ENCODE measurements around the gene RLN3. TPM values are rescaled to one million over a fixed set of nuclear protein-coding genes. Genes with fewer than 3 reads are reported as not detected.
A peak's percentile ranks its signal among the peaks of the same experiment; 100 is the strongest.
"Not testable (repeated sequence)": the region's sequence is repeated elsewhere in the genome, so short reads cannot be mapped to it uniquely, and the experiment has no call there.

The RLN3 gene
- total RNA-seq, 1 experiment from 2014 or later: not detected

- no peaks in the 10 kb centered on the region for H3K27me3 ChIP-seq
- H3K36me3 ChIP-seq: peaks cover 2% of the 10 kb centered on the region; the same call in 1 of the 2 replicates
- H3K9me3 ChIP-seq (replicated peaks): peaks cover 9% of the 10 kb centered on the region
- no peak overlapping the region for H3K4me3 ChIP-seq
- peak in 1 of 2 experiments; percentile 37 for DNase-seq
- H3K4me1 ChIP-seq: no peaks in the 10 kb centered on the region
- no peak overlapping the region for H3K27ac ChIP-seq
Observed at GRCh38 chr19:14002571-14003250, 25.2 kb upstream of the RLN3 start.

GRCh38 chr19:14003251-14004055, 24.5 kb upstream of the RLN3 start:
- Histone ChIP-seq H3K27ac (no peak overlapping the region), H3K36me3 (peaks cover 2% of the 10 kb centered on the region; the same call in 1 of the 2 replicates), H3K4me1 (no peaks in the 10 kb centered on the region), H3K27me3 (no peaks in the 10 kb centered on the region), H3K9me3 (replicated peaks) (peaks cover 9% of the 10 kb centered on the region), H3K4me3 (no peak overlapping the region)
- no peak for DNase-seq

- no peaks in the 10 kb centered on the region for H3K4me1 ChIP-seq
- no peaks in the 10 kb centered on the region for H3K27me3 ChIP-seq
- no peaks in the 10 kb centered on the region for H3K9me3 ChIP-seq (replicated peaks)
- no peak for DNase-seq
- H3K27ac ChIP-seq: no peak overlapping the region
- H3K36me3 ChIP-seq: peaks cover under 1% of the 10 kb centered on the region; the same call in 1 of the 2 replicates
- no peak overlapping the region for H3K4me3 ChIP-seq
Observed at GRCh38 chr19:14004619-14005348, 23.2 kb upstream of the RLN3 start.

DNA sequence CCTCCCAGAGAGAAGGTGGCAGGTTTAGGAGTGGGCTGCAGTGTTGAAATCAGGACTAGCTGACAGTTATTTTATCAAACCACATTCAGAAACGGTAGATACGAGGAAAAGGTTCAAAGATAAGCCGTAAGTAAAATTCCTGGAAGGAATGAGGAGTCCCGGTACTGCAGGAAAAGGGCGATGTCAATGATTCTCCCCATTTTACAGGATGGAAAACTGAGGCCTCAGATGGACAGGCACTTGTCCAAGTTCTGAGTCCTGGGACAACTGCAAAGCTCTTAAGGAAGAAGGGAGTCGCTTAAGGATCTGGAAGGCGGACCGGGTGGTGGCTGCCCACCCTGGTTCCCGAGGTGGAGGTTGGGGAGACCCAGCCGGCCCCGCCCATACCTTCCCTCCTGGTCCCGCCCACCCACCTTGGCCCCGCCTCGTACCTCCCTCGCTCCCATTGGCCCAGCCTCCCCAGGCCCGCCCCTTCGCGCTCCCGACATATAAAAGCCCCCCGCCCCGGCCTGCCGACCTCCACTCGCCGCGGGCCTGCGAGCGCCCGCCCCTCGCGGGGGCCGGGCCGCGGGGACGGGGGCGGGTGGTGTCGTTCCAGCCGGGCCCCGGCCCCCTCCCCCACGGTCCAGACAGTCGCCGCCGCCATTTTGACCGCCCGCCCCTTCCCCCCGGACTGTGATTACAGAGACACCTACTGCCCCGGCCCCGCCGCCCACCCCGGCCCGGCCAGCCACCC, 22.4 kb upstream of the RLN3 start:
- Histone ChIP-seq H3K4me3 (peak overlapping the region; percentile 63), H3K27me3 (no peaks in the 10 kb centered on the region), H3K4me1 (no peaks in the 10 kb centered on the region), H3K27ac (peak overlapping the region; percentile 77), H3K9me3 (replicated peaks) (no peaks in the 10 kb centered on the region), H3K36me3 (no peaks in the 10 kb centered on the region)
- DNase-seq: peak; percentile 93

- no peaks in the 10 kb centered on the region for H3K36me3 ChIP-seq
- no peaks in the 10 kb centered on the region for H3K9me3 ChIP-seq (replicated peaks)
- peak within 1 kb of the TSS; percentile 63 for H3K4me3 ChIP-seq
- no peaks in the 10 kb centered on the region for H3K27me3 ChIP-seq
- H3K27ac ChIP-seq: peak within 1 kb of the TSS; percentile 77
- H3K4me1 ChIP-seq: no peaks in the 10 kb centered on the region
- DNase-seq: peak; percentile 100
Observed at GRCh38 chr19:14006085-14006765, 21.7 kb upstream of the RLN3 start, which contains the start of gene RFX1. Gene RFX1, minus strand, starts transcription at chr19:14006320. Its CDS starts 12,477 bp downstream, at chr19:13993843.

GRCh38 chr19:14006766-14007562, 21.0 kb upstream of the RLN3 start:
- peak in 1 of 2 experiments; percentile 94 for DNase-seq
- no peaks in the 10 kb centered on the region for H3K36me3 ChIP-seq
- H3K4me1 ChIP-seq: no peaks in the 10 kb centered on the region
- peak overlapping the region; percentile 77 for H3K27ac ChIP-seq
- H3K9me3 ChIP-seq (replicated peaks): no peaks in the 10 kb centered on the region
- peak overlapping the region; percentile 63 for H3K4me3 ChIP-seq
- no peaks in the 10 kb centered on the region for H3K27me3 ChIP-seq

- H3K27ac ChIP-seq: no peak overlapping the region
- H3K4me1 ChIP-seq: no peaks in the 10 kb centered on the region
- DNase-seq: no peak
Observed at GRCh38 chr19:14012378-14012915, 15.5 kb upstream of the RLN3 start.

DNA sequence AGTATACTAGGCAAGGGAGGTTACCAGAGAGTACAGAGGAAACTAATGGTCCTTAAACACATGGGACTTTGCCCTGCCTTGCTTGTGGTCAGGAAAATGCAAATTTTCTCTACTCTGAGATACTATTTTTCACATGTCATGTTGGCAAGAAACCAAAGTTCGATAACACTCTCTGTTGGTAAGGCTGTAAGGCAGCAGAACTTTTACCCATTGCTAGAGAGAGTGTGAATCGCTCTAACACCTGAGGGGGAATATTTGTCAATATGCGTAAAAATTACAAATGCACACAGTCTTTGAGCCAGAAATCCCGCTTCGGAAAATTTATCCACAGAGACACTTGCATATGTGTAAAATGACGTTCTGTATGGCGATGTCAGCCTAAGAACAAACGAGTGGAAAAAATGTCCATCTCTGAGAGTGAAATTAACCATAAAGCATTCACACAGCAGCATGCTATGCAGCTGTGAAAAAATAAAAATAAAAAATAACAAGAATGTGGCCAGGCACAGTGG, 12.4 kb upstream of the RLN3 start:
- no peak overlapping the region for H3K27ac ChIP-seq
- no peaks in the 10 kb centered on the region for H3K36me3 ChIP-seq
- H3K9me3 ChIP-seq (replicated peaks): no peaks in the 10 kb centered on the region
- DNase-seq: no peak
- H3K4me1 ChIP-seq: no peaks in the 10 kb centered on the region
- no peaks in the 10 kb centered on the region for H3K27me3 ChIP-seq
- no peak overlapping the region for H3K4me3 ChIP-seq

More at GRCh38 chr19:14012378-14012915, 15.5 kb upstream of the RLN3 start:
- Histone ChIP-seq H3K27me3 (no peaks in the 10 kb centered on the region), H3K36me3 (no peaks in the 10 kb centered on the region), H3K4me3 (no peak overlapping the region), H3K9me3 (replicated peaks) (no peaks in the 10 kb centered on the region)

DNA sequence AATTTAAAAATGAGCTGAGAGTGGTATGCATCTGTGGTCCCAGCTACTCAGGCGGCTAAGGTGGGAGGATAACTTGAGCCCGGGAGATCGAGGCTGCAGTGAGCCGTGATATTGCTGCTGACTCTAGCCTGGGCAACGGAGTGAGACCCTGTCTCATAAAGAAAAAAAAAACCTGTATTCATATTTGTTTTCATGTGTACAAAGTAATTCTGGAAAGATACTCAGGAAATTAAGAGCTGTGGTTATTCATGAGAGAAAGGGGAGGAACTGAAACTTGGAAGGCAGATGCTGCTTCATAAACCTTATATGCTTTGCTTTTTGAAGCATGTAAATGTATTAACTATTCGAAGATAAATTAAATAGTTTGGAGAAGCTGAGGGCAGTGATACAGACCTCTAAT, 8.8 kb upstream of the RLN3 start:
- no peaks in the 10 kb centered on the region for H3K9me3 ChIP-seq (replicated peaks)
- no peaks in the 10 kb centered on the region; the same call in 1 of the 2 replicates for H3K4me1 ChIP-seq
- no peak overlapping the region for H3K4me3 ChIP-seq
- H3K36me3 ChIP-seq: no peaks in the 10 kb centered on the region
- DNase-seq: no peak
- no peaks in the 10 kb centered on the region for H3K27me3 ChIP-seq
- H3K27ac ChIP-seq: no peak overlapping the region

DNA sequence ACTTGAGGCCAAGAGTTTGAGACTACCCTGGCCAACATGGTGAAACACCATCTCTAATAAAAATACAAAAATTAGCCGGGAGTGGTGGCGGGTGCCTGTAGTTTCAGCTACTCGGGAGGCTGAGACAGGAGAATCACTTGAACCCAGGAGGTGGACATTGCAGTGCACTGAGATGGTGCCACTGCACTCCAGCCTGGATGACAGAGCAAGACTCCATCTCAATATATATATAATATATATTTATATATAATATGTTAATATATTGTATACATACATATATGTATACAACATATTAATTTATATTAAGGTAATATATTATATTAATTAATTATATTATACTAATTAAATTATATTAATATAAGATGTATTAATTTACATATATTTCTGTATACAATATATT, 8.2 kb upstream of the RLN3 start:
- DNase-seq; H3K9me3 ChIP-seq (replicated peaks); H3K36me3 ChIP-seq; H3K27ac ChIP-seq; H3K4me1 ChIP-seq; H3K27me3 ChIP-seq; H3K4me3 ChIP-seq: not testable (repeated sequence)

DNA sequence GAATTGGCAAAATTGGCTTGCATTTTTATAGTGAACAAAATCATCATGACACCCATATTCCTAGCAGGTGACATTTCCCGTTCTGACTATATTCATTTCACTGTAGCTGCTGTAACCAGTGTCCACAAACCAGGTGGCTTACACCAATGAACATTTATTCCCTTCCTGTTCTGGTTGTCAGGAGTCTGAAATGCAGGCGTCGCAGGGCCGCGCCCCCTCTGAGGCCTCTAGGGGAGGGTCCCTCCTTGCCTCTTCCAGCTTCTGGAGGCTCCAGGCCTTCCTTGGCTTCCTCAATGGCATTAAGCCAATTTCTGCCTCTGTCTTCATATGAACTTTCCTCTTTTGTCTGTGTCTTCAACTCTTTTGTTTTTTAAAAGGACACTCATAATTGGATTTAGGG, 6.5 kb upstream of the RLN3 start:
- no peak for DNase-seq
- no peaks in the 10 kb centered on the region; the same call in 1 of the 2 replicates for H3K4me1 ChIP-seq
- no peaks in the 10 kb centered on the region for H3K9me3 ChIP-seq (replicated peaks)
- no peak overlapping the region for H3K27ac ChIP-seq
- no peaks in the 10 kb centered on the region for H3K27me3 ChIP-seq
- no peaks in the 10 kb centered on the region for H3K36me3 ChIP-seq
- H3K4me3 ChIP-seq: no peak overlapping the region

DNA sequence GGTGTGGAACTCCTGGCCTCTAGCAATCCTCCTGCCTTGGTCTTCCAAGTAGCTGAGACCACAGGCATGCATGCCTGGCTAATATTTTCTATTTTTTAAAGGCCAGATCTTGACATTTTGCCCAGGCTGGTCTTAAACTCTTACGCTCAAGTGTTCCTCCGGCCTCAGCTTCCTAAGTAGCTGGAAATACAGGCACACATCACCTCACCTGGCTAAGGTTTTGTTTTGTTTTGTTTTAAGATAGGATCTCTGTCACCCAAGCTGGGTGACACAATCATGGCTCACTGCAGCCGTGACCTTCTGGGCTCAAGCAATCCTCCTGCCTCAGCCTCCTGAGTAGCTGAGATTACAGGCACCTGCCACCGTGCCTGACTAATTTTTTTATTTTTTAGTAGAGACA, 5.5 kb upstream of the RLN3 start:
- no peak for DNase-seq
- Histone ChIP-seq H3K9me3 (replicated peaks) (no peaks in the 10 kb centered on the region), H3K4me3 (no peak overlapping the region), H3K36me3 (no peaks in the 10 kb centered on the region), H3K27me3 (no peaks in the 10 kb centered on the region), H3K4me1 (no peaks in the 10 kb centered on the region; the same call in 1 of the 2 replicates), H3K27ac (no peak overlapping the region)
